Measurements from ENCODE around the gene TMEM178A. TPM values are rescaled to one million over a fixed set of nuclear protein-coding genes. Genes with fewer than 3 reads are reported as not detected.

Gene TMEM178A
- polyA plus RNA-seq, 1 donor from 2014 or later, result 31.8 TPM

DNA sequence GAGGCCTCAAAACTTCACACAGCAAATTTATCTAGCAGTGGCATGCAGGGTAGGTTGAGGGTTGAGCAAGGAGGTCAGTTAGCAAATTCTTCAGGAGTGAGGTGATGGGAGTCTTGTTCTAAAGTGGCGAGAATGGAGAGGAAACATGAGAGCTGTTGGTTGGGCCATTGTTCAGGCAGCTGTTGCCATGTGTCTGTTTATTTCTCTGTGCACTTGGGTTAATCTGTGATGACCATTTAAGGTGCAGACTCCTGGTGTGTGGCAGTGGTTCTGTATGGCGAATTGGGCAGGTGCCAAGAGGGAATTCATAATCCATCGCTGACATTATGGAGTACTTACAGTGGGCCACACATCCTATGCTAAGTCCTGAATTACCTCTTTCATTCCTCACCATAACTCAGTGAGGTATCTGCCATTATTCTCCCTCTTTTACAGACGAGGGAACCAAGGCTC is 30.4 kb downstream of the TMEM178A start:
- Histone ChIP-seq H3K9ac (ENCODE audit: low read length) (no peak overlapping the region), H2AFZ (ENCODE audit: low read depth, low read length) (no peak overlapping the region), H3K27me3 (ENCODE audit: insufficient read depth, low read depth, low read length) (no peaks in the 10 kb centered on the region), H3K36me3 (ENCODE audit: insufficient read depth, low read length) (peaks cover 5% of the 10 kb centered on the region), H3F3A (ENCODE audit: insufficient read depth, low read length, poor library complexity, severe bottlenecking) (no peaks in the 10 kb centered on the region), H4K20me1 (ENCODE audit: insufficient read depth) (no peaks in the 10 kb centered on the region), H3K79me2 (replicated peaks; ENCODE audit: insufficient read depth, low read length) (peaks cover 4% of the 10 kb centered on the region), H3K4me3 (ENCODE audit: low read length) (no peak overlapping the region), H3K27ac (ENCODE audit: low read length) (no peak overlapping the region), H3K9me3 (ENCODE audit: low read length) (peaks cover 4% of the 10 kb centered on the region), H3K4me2 (ENCODE audit: low read length) (no peak overlapping the region), H3K9me2 (ENCODE audit: insufficient read depth, low read length) (no peaks in the 10 kb centered on the region)
- no peak for TF ChIP-seq POLR2AphosphoS5 (IDR thresholded peaks at IDR 0.05)
- TF ChIP-seq TAF1 (IDR thresholded peaks at IDR 0.05; ENCODE audit: low read depth), result no peak
- TF ChIP-seq EZH2 (IDR thresholded peaks at IDR 0.05; ENCODE audit: borderline replicate concordance, insufficient read depth, low read length, poor library complexity, severe bottlenecking), result no peak
- TF ChIP-seq, protein P1, sequence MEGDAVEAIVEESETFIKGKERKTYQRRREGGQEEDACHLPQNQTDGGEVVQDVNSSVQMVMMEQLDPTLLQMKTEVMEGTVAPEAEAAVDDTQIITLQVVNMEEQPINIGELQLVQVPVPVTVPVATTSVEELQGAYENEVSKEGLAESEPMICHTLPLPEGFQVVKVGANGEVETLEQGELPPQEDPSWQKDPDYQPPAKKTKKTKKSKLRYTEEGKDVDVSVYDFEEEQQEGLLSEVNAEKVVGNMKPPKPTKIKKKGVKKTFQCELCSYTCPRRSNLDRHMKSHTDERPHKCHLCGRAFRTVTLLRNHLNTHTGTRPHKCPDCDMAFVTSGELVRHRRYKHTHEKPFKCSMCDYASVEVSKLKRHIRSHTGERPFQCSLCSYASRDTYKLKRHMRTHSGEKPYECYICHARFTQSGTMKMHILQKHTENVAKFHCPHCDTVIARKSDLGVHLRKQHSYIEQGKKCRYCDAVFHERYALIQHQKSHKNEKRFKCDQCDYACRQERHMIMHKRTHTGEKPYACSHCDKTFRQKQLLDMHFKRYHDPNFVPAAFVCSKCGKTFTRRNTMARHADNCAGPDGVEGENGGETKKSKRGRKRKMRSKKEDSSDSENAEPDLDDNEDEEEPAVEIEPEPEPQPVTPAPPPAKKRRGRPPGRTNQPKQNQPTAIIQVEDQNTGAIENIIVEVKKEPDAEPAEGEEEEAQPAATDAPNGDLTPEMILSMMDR (IDR thresholded peaks at IDR 0.05; ENCODE audit: poor library complexity, severe bottlenecking), result no peak
- TF ChIP-seq RAD21 (conservative IDR thresholded peaks at IDR 0.05), result no peak
- TF ChIP-seq MXI1 (conservative IDR thresholded peaks at IDR 0.05; ENCODE audit: poor library complexity, severe bottlenecking), result no peak
- no peak for TF ChIP-seq SMC3 (conservative IDR thresholded peaks at IDR 0.05; ENCODE audit: poor library complexity)
- no peak for TF ChIP-seq EP300 (conservative IDR thresholded peaks at IDR 0.05; ENCODE audit: poor library complexity, severe bottlenecking)
- TF ChIP-seq, protein P2, sequence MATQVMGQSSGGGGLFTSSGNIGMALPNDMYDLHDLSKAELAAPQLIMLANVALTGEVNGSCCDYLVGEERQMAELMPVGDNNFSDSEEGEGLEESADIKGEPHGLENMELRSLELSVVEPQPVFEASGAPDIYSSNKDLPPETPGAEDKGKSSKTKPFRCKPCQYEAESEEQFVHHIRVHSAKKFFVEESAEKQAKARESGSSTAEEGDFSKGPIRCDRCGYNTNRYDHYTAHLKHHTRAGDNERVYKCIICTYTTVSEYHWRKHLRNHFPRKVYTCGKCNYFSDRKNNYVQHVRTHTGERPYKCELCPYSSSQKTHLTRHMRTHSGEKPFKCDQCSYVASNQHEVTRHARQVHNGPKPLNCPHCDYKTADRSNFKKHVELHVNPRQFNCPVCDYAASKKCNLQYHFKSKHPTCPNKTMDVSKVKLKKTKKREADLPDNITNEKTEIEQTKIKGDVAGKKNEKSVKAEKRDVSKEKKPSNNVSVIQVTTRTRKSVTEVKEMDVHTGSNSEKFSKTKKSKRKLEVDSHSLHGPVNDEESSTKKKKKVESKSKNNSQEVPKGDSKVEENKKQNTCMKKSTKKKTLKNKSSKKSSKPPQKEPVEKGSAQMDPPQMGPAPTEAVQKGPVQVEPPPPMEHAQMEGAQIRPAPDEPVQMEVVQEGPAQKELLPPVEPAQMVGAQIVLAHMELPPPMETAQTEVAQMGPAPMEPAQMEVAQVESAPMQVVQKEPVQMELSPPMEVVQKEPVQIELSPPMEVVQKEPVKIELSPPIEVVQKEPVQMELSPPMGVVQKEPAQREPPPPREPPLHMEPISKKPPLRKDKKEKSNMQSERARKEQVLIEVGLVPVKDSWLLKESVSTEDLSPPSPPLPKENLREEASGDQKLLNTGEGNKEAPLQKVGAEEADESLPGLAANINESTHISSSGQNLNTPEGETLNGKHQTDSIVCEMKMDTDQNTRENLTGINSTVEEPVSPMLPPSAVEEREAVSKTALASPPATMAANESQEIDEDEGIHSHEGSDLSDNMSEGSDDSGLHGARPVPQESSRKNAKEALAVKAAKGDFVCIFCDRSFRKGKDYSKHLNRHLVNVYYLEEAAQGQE (IDR thresholded peaks at IDR 0.05; ENCODE audit: borderline replicate concordance), result no peak

DNA sequence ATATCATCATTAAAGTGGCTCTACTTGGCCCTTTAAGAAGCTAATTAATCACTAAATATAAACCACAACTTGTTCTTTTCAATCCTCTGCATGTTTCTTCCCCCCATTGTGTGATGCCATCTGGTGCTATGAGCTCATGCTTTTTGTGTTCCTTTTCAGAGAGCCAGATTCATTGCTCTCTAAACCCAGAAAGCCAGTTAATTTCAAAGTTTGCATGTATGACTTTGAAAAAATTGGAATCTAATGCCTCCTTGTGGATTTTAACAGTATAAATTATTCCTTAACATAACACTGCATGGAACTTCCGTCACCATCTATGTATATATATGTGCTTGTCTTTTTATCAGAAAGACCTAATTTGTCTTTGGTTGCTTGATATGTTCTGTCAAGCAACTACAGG is 31.1 kb downstream of the TMEM178A start:
- H3K36me3 ChIP-seq (ENCODE audit: insufficient read depth, low read length), result peaks cover 5% of the 10 kb centered on the region
- peaks cover 5% of the 10 kb centered on the region for H3K9me3 ChIP-seq (ENCODE audit: low read length)
- H3K9me2 ChIP-seq (ENCODE audit: insufficient read depth, low read length), result no peaks in the 10 kb centered on the region
- TF ChIP-seq MXI1 (conservative IDR thresholded peaks at IDR 0.05; ENCODE audit: poor library complexity, severe bottlenecking) (no peak), RAD21 (conservative IDR thresholded peaks at IDR 0.05) (peak; percentile 63), POLR2AphosphoS5 (IDR thresholded peaks at IDR 0.05) (no peak), EZH2 (IDR thresholded peaks at IDR 0.05; ENCODE audit: borderline replicate concordance, insufficient read depth, low read length, poor library complexity, severe bottlenecking) (no peak), TAF1 (IDR thresholded peaks at IDR 0.05; ENCODE audit: low read depth) (no peak), SMC3 (conservative IDR thresholded peaks at IDR 0.05; ENCODE audit: poor library complexity) (peak; percentile 62), EP300 (conservative IDR thresholded peaks at IDR 0.05; ENCODE audit: poor library complexity, severe bottlenecking) (no peak)
- TF ChIP-seq, protein P1 (IDR thresholded peaks at IDR 0.05; ENCODE audit: poor library complexity, severe bottlenecking), result peak; percentile 58
- TF ChIP-seq, protein P2 (IDR thresholded peaks at IDR 0.05; ENCODE audit: borderline replicate concordance), result no peak
- H3K79me2 ChIP-seq (replicated peaks; ENCODE audit: insufficient read depth, low read length), result peaks cover 10% of the 10 kb centered on the region
- H3F3A ChIP-seq (ENCODE audit: insufficient read depth, low read length, poor library complexity, severe bottlenecking), result no peaks in the 10 kb centered on the region
- no peaks in the 10 kb centered on the region for H3K27me3 ChIP-seq (ENCODE audit: insufficient read depth, low read depth, low read length)
- no peak overlapping the region for H3K4me3 ChIP-seq (ENCODE audit: low read length)
- no peak overlapping the region for H2AFZ ChIP-seq (ENCODE audit: low read depth, low read length)
- no peak overlapping the region for H3K27ac ChIP-seq (ENCODE audit: low read length)
- no peak overlapping the region for H3K9ac ChIP-seq (ENCODE audit: low read length)
- H3K4me2 ChIP-seq (ENCODE audit: low read length), result no peak overlapping the region
- no peaks in the 10 kb centered on the region for H4K20me1 ChIP-seq (ENCODE audit: insufficient read depth)
